K562 (cell line): Measurements from ENCODE around the gene ACSS1.

Experiments used
- GABPB1 ChIP-seq: sonication (generic); formaldehyde crosslinking; IDR thresholded peaks from 2 replicates; pipeline ENCODE4 v1.8.0; 2022; ENCODE audit warnings: mild to moderate bottlenecking, missing genetic modification reagents
- MED1 ChIP-seq: sonication (generic); formaldehyde crosslinking; IDR thresholded peaks from 2 replicates; pipeline ENCODE4 v1.8.1; 2023; ENCODE audit warnings: missing genetic modification reagents, borderline replicate concordance
- PATZ1 ChIP-seq: fragments of 250-450 bp; sonication (Bioruptor Pico); IDR thresholded peaks from 2 replicates; pipeline ENCODE4 v1.5.0; 2020; ENCODE audit warnings: mild to moderate bottlenecking, borderline replicate concordance
- ZNF121 ChIP-seq: sonication (generic); formaldehyde crosslinking; conservative IDR thresholded peaks from 2 replicates; pipeline ENCODE4 v1.8.0; 2022; ENCODE audit warnings: missing genetic modification reagents

- TF ChIP-seq MED1 (CRISPR knock-in tag) (no peak), GABPB1 (no peak), PATZ1 (CRISPR knock-in tag) (no peak), ZNF121 (CRISPR knock-in tag) (no peak)
Measured at GRCh38 chr20:25033924-25034300, 24.0 kb downstream of the ACSS1 start.
